GM18502 (cell line): ENCODE data around the gene B4GAT1.
"Not testable (repeated sequence)": the region's sequence is repeated elsewhere in the genome, so short reads cannot be mapped to it uniquely, and the experiment has no call there.

Source experiments
- ATAC-seq: cut with Tn5 transposase; IDR thresholded peaks from one replicate; pipeline ENCODE4 v1.9.1; 2021; ENCODE audit warnings: mild to moderate bottlenecking; ENCODE audit not compliant: unreplicated experiment, poor library complexity

The B4GAT1 gene

GRCh38 chr11:66312549-66313320, 34.7 kb downstream of the B4GAT1 start:
- ATAC-seq: peak; percentile 69

DNA sequence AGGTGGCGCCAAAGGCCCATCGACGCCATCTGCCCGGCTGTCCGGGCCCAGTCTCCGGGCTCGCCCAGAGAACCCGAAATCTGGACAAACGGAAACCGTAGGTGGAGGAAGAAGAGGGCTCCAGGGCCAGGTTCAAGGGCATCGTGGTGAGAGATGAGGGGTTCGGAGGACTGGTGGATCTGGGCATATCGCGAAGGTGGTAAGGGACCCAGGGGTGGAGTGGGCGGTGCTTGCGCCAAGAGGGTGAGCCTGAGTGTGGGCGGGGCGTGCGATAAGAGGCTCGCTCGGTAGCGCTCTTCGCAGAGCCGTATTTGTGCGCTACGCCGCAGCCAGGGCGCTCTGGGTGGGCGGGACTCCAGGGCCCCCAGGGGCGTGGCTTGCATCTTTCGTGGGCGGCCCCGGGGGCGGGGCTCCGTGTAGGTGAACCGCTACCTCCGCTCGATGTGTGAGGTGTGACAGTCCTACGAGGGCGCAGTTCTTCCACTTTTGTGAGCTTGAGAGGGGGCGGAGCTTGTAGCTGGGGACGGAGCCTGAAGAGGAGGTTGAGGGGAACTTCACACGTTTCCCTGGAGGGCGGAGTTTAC, 35.4 kb downstream of the B4GAT1 start:
- peak; percentile 76 for ATAC-seq

DNA sequence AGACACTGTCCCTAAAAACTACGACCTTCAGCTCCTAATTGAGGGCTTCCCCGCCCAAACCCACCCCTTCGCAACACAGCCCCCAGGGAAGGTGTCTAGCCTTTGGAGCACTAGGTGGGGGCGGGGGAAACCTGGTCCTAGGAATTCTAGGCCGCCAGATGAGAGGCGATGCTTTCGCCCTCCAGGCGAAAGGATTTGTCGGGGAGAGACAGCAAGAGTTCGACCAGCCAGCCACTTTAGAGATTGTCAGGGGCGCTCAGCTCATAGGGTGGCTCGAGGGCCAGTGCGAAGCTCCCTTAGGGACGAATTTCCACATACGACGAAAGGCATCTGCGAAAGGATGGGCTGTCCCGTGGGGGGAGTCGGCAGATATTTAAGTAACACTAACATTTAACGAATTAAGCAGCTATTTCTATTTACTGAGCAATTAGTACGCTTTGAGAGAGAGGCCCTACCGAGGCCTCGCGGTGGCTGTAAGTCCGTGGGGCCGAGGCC, 35.9 kb downstream of the B4GAT1 start:
- ATAC-seq: no peak

DNA sequence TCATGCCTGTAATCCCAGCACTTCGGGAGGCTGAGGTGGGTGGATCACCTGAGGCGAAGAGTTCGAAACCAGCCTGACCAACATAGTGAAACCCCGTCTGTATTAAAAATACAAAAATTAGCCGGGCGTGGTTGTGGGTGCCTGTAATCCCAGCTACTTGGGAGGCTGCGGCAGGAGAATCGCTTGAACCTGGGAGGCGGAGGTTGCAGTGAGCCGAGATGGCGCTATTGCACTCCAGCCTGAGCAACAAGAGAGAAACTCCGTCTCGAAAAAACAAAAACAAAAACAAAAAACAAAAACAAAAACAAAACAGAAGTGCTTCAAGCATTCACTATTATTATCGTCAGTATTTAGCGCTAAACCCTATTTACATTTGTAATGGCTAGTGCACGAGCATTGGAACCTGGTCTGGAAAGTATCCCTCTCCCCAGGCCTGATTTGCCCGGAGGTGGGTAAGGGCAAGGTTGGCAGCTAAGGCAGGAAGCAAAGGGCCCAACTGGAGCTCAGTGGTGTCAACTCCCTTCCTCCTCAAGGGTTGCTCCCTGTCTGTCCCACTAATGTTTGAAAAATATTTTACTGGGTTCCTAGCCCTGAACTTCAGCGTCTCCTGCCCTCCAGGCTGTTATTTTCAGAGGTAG, 36.5 kb downstream of the B4GAT1 start:
- not testable (repeated sequence) for ATAC-seq

DNA sequence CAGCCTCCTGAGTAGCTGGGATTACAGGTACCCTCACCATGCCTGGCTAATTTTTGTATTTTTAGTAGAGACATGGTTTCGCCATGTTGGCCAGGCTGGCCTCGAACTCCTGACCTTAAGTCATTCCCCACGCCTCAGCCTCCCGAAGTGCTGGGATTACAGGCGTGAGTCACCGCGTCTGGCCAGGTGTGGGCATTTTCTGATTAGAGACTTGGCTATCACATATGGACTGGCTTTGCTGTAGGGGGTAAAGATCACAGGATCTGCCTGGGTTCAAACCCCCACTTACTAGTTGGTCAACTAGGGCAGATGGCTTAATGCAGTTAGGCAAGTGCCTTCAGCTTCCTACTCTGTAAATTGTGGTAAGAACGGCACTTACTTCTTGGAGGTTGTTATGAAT, 37.1 kb downstream of the B4GAT1 start:
- no peak for ATAC-seq

DNA sequence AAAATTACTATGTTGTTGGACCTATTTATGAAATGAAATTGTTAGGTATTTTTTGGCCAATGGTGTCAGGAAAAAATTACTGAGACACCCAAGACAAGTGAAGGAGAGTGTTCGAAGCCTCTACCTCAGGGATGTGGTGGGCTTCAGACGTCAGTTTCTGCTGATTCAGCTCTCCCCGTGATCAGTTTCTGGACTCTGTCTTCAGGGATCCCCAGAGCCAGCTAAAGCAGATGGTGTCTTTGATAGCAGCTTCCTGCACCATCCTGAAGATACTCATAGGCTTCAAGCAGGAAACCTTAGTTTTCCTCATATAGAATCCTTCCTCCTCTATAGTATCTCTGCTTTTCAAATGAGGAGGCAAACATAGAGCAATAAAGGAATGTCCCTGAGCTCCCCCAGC, 38.0 kb downstream of the B4GAT1 start:
- ATAC-seq: no peak

DNA sequence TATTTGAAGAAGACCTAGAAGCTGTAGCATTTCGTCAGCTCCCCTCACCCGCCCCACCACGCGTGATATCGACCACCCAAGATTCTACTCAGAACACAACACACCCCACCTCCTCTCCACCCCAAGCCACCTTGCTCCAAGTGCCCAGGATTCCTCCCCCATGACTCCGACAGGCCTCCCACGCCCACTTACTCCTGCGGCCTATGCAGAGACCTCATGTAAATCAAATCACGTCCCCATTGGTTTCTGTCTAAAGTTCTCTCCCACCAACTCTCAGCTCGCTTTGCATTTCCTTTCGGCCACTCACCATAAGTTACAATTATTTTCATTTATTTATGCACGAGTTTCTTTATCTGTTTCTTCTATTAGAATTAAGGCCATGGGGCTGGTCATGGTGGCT, 44.8 kb downstream of the B4GAT1 start:
- ATAC-seq: no peak

- no peak for ATAC-seq
Observed at GRCh38 chr11:66299186-66299585, 48.2 kb downstream of the B4GAT1 start.

GRCh38 chr11:66297610-66298009, 49.8 kb downstream of the B4GAT1 start:
- ATAC-seq: no peak
